GM18870 (cell line): Measurements from ENCODE around the gene OR5L1.

Experiments used
- ATAC-seq: cut with Tn5 transposase; IDR thresholded peaks from one replicate; pipeline ENCODE4 v1.9.1; 2021; ENCODE audit warnings: moderate library complexity; ENCODE audit not compliant: unreplicated experiment

Gene OR5L1

GRCh38 chr11:55811067-55811466 lies at the start of gene OR5L1:
TSS of gene OR5L1 (plus strand) at chr11:55811367. CDS start at chr11:55811467, 100 bp downstream.
- ATAC-seq, result no peak

- ATAC-seq, result no peak
These were observed 38.0 kb upstream of the OR5L1 start, which contains the start of gene OR5D13 for GRCh38 chr11:55773138-55773537. TSS of gene OR5D13 (plus strand) at chr11:55773438. CDS start at chr11:55773438, 0 bp downstream.

- ATAC-seq, result no peak
These were observed 19.6 kb upstream of the OR5L1 start for GRCh38 chr11:55791606-55792005.

GRCh38 chr11:55793321-55793720 lies 17.8 kb upstream of the OR5L1 start:
- no peak for ATAC-seq

- no peak for ATAC-seq
These were observed 15.9 kb upstream of the OR5L1 start, which contains the start of gene OR5D14 for GRCh38 chr11:55795256-55795655. TSS of gene OR5D14 (plus strand) at chr11:55795556. CDS start at chr11:55795556, 0 bp downstream.

- no peak for ATAC-seq
These were observed 4.9 kb upstream of the OR5L1 start for GRCh38 chr11:55806248-55806647.

- no peak for ATAC-seq
These were observed 8.2 kb downstream of the OR5L1 start, which contains the start of gene OR5D18 for GRCh38 chr11:55819330-55819729. TSS of gene OR5D18 (plus strand) at chr11:55819630. CDS start at chr11:55819630, 0 bp downstream.

- ATAC-seq, result no peak
These were observed 15.8 kb downstream of the OR5L1 start, which contains the start of gene OR5L2 for GRCh38 chr11:55826919-55827318. TSS of gene OR5L2 (plus strand) at chr11:55827219. CDS start at chr11:55827219, 0 bp downstream.

GRCh38 chr11:55838452-55838851 lies 27.3 kb downstream of the OR5L1 start, which contains the start of gene OR5D16:
TSS of gene OR5D16 (plus strand) at chr11:55838752. CDS start at chr11:55838752, 0 bp downstream.
- ATAC-seq, result no peak

GRCh38 chr11:55847453-55847852 lies 36.3 kb downstream of the OR5L1 start:
- no peak for ATAC-seq

GRCh38 chr11:55849037-55849436 lies 37.9 kb downstream of the OR5L1 start:
- ATAC-seq, result no peak

GRCh38 chr11:55852141-55852540 lies 41.0 kb downstream of the OR5L1 start:
- no peak for ATAC-seq

- peak; percentile 67 for ATAC-seq
These were observed 43.5 kb downstream of the OR5L1 start for GRCh38 chr11:55854704-55855103.
